Natural killer cell (primary cell): Measurements from ENCODE around the gene MINDY2. TPM values are rescaled to one million over a fixed set of nuclear protein-coding genes. Genes with fewer than 3 reads are reported as not detected.
"Not testable (repeated sequence)": the region's sequence is repeated elsewhere in the genome, so short reads cannot be mapped to it uniquely, and the experiment has no call there.

Source experiments
- ATAC-seq, 3 donors: fragments of 150-1000 bp in 2 of 3; fragments of 200-7000 bp in 1 of 3; cut with Tn5 transposase; 1 replicate in 1 of 3; 2 replicates in 2 of 3; pipeline ENCODE4 v1.10.0; 2021; ENCODE audit warnings: mild to moderate bottlenecking in 2 of 3, moderate library complexity in 2 of 3
- DNase-seq, 2 donors: peaks; one replicate each; pipeline versions ENCODE4 v3.0.0 to v3.0.0-alpha.2; 2013 to 2021; ENCODE audit warnings: mixed read lengths in 1 of 2
- H3K27ac ChIP-seq: one replicate; pipeline ENCODE4 v1.5.1; 2013; ENCODE audit warnings: mild to moderate bottlenecking, low read length
- H3K27me3 ChIP-seq: one replicate; pipeline ENCODE4 v1.6.1; 2013; ENCODE audit warnings: low read length; ENCODE audit not compliant: control insufficient read depth, insufficient read depth
- H3K36me3 ChIP-seq: one replicate; pipeline ENCODE4 v1.6.1; 2013; ENCODE audit warnings: low read length; ENCODE audit not compliant: control insufficient read depth, insufficient read depth
- H3K4me1 ChIP-seq: one replicate; pipeline ENCODE4 v1.6.1; 2013; ENCODE audit warnings: low read length; ENCODE audit not compliant: control insufficient read depth, insufficient read depth
- H3K4me3 ChIP-seq: one replicate; pipeline ENCODE4 v1.5.1; 2013; ENCODE audit warnings: low read length
- H3K9me3 ChIP-seq: one replicate; pipeline ENCODE4 v1.6.1; 2013; ENCODE audit warnings: low read length; ENCODE audit not compliant: control insufficient read depth, insufficient read depth
- H3K27ac Mint-ChIP-seq, 2 donors: one replicate each; pipeline ENCODE4 v1.8.0; 2022; ENCODE audit warnings: mild to moderate bottlenecking in 2 of 2, mixed read lengths in 2 of 2, moderate library complexity in 1 of 2
- H3K27me3 Mint-ChIP-seq, 2 donors: one replicate each; pipeline ENCODE4 v1.8.0; 2022; ENCODE audit warnings: low read depth in 2 of 2, mixed read lengths in 2 of 2
- H3K36me3 Mint-ChIP-seq: one replicate; pipeline ENCODE4 v1.8.0; 2022; ENCODE audit warnings: mixed read lengths
- H3K4me1 Mint-ChIP-seq, 2 donors: one replicate each; pipeline ENCODE4 v1.8.0; 2022; ENCODE audit warnings: mixed read lengths in 2 of 2
- H3K4me3 Mint-ChIP-seq: one replicate; pipeline ENCODE4 v1.8.0; 2022; ENCODE audit warnings: mild to moderate bottlenecking, moderate library complexity, mixed read lengths
- H3K9me3 Mint-ChIP-seq, 2 donors: one replicate each; pipeline ENCODE4 v1.8.0; 2022; ENCODE audit warnings: mixed read lengths in 2 of 2
- CTCF ChIP-seq: fragments of 200-600 bp; IDR thresholded peaks from one replicate; pipeline ENCODE4 v1.8.0; 2022; ENCODE audit warnings: antibody characterized with exemption
- WGBS: methylation state at CpG from one replicate; pipeline ENCODE4 v1.1.7; 2013; ENCODE audit warnings: missing lambda C conversion rate; ENCODE audit not compliant: insufficient coverage; 5-methylcytosine and 5-hydroxymethylcytosine counted together
- intact Hi-C: fragments of 100-400 bp; cut with micrococcal nuclease; formaldehyde crosslinking; loops from one replicate; pipeline ENCODE4 v1.14.2; 2022
- total RNA-seq, 4 donors: library from RNA; stranded (reverse); fragments of 120-200 nt in 1 of 4; gene quantifications; one replicate each; pipeline versions ENCODE4 v1.2.3 to v1.2.4, GENCODE V29; 2013 to 2022

MINDY2 gene
- total RNA-seq, 3 donors from 2014 or later (not counting 1 experiment from before 2014, with no cell fraction given) = 16.3 to 18.7 (median 18.3) TPM

- peaks cover 6% of the 10 kb centered on the region for H3K36me3 Mint-ChIP-seq
- H3K27ac Mint-ChIP-seq = no peak overlapping the region
- no peak for ATAC-seq
- H3K4me3 Mint-ChIP-seq = no peak overlapping the region
- no peaks in the 10 kb centered on the region for H3K27me3 ChIP-seq
- no peak for DNase-seq
- no peaks in the 10 kb centered on the region for H3K4me1 ChIP-seq
- intact Hi-C loops = no loop called here
- no peak overlapping the region for H3K4me3 ChIP-seq
- no peak overlapping the region for H3K27ac ChIP-seq
- H3K9me3 Mint-ChIP-seq = no peaks in the 10 kb centered on the region
- TF ChIP-seq CTCF = no peak
- H3K4me1 Mint-ChIP-seq = no peaks in the 10 kb centered on the region
- no peaks in the 10 kb centered on the region for H3K9me3 ChIP-seq
- H3K36me3 ChIP-seq = peaks cover 13% of the 10 kb centered on the region
- 100% methylated on average over 4 of the region's 4 CpGs for WGBS
- H3K27me3 Mint-ChIP-seq = no peaks in the 10 kb centered on the region
These were observed 71.8 kb downstream of the MINDY2 start for GRCh38 chr15:58842713-58843396.

GRCh38 chr15:58851205-58851604 is 80.1 kb downstream of the MINDY2 start:
- H3K4me1 Mint-ChIP-seq, H3K4me3 Mint-ChIP-seq, H3K4me1 ChIP-seq, H3K9me3 Mint-ChIP-seq, H3K36me3 Mint-ChIP-seq, H3K4me3 ChIP-seq, H3K9me3 ChIP-seq, intact Hi-C loops, H3K27me3 ChIP-seq, H3K27ac ChIP-seq, H3K27ac Mint-ChIP-seq, ATAC-seq, DNase-seq, H3K27me3 Mint-ChIP-seq: not testable (repeated sequence)
- WGBS = 100% methylated on average over 2 of the region's 3 CpGs
- peaks cover 24% of the 10 kb centered on the region for H3K36me3 ChIP-seq

- Histone ChIP-seq H3K4me1 (no peaks in the 10 kb centered on the region), H3K9me3 (no peaks in the 10 kb centered on the region), H3K27me3 (no peaks in the 10 kb centered on the region), H3K4me3 (no peak overlapping the region), H3K36me3 (peaks cover 23% of the 10 kb centered on the region), H3K27ac (no peak overlapping the region)
- Mint-ChIP-seq H3K27ac (no peak overlapping the region), H3K4me1 (no peaks in the 10 kb centered on the region), H3K36me3 (peaks cover 10% of the 10 kb centered on the region), H3K4me3 (no peak overlapping the region), H3K27me3 (no peaks in the 10 kb centered on the region), H3K9me3 (no peaks in the 10 kb centered on the region)
- intact Hi-C loops = no loop called here
- no peak for ATAC-seq
- WGBS = 94% methylated on average over 5 of the region's 5 CpGs
- TF ChIP-seq CTCF = no peak
- no peak for DNase-seq
These were observed 81.2 kb downstream of the MINDY2 start for GRCh38 chr15:58852347-58852746.

GRCh38 chr15:58854593-58854992 is 83.5 kb downstream of the MINDY2 start:
- Mint-ChIP-seq H3K9me3 (no peaks in the 10 kb centered on the region), H3K27ac (no peak overlapping the region), H3K4me1 (no peaks in the 10 kb centered on the region), H3K4me3 (no peak overlapping the region), H3K36me3 (peaks cover 10% of the 10 kb centered on the region), H3K27me3 (no peaks in the 10 kb centered on the region)
- no peaks in the 10 kb centered on the region for H3K9me3 ChIP-seq
- ATAC-seq (no peak), DNase-seq (no peak)
- H3K36me3 ChIP-seq = peaks cover 16% of the 10 kb centered on the region
- H3K4me3 ChIP-seq = no peak overlapping the region
- H3K27me3 ChIP-seq = no peaks in the 10 kb centered on the region
- no peak for TF ChIP-seq CTCF
- no peaks in the 10 kb centered on the region for H3K4me1 ChIP-seq
- no peak overlapping the region for H3K27ac ChIP-seq
- 100% methylated on average over 1 of the region's 4 CpGs for WGBS
- intact Hi-C loops = no loop called here
